GM10266 (cell line): Measurements from ENCODE around the gene DDA1.
"Not testable (repeated sequence)": the region's sequence is repeated elsewhere in the genome, so short reads cannot be mapped to it uniquely, and the experiment has no call there.

Source experiments
- DNase-seq: peaks from one replicate; pipeline ENCODE4 v3.0.0; 2012; ENCODE audit errors: extremely low spot score
- TF ChIP-seq, protein P1 (sequence below): IDR thresholded peaks from 2 replicates; pipeline ENCODE4 v1.5.1; 2012; ENCODE audit warnings: mild to moderate bottlenecking, low read depth; ENCODE audit not compliant: control insufficient read depth, insufficient read depth; ENCODE audit errors: missing control alignments

Gene DDA1

DNA sequence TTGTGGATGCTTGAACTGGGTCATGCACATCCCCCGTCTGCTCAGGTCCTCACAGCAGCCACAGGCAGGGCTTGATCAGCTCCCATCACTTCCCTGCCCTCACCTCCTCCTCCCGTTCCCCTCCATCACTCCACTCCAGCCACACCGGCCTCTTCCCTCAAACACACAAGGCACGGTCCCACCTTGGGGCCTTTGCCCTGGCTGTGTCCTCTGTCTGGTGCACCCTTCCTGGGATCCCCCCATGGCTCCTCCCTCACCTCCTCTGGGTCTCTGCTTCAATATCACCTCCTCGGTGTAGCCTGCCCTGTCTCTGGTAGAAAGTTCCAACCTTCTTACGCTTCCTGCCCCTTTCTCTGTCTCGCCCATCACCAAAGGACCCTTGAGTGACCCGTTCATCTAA lies 44.0 kb downstream of the DDA1 start:
- TF ChIP-seq, protein P1, sequence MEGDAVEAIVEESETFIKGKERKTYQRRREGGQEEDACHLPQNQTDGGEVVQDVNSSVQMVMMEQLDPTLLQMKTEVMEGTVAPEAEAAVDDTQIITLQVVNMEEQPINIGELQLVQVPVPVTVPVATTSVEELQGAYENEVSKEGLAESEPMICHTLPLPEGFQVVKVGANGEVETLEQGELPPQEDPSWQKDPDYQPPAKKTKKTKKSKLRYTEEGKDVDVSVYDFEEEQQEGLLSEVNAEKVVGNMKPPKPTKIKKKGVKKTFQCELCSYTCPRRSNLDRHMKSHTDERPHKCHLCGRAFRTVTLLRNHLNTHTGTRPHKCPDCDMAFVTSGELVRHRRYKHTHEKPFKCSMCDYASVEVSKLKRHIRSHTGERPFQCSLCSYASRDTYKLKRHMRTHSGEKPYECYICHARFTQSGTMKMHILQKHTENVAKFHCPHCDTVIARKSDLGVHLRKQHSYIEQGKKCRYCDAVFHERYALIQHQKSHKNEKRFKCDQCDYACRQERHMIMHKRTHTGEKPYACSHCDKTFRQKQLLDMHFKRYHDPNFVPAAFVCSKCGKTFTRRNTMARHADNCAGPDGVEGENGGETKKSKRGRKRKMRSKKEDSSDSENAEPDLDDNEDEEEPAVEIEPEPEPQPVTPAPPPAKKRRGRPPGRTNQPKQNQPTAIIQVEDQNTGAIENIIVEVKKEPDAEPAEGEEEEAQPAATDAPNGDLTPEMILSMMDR: no peak
- DNase-seq: no peak

DNA sequence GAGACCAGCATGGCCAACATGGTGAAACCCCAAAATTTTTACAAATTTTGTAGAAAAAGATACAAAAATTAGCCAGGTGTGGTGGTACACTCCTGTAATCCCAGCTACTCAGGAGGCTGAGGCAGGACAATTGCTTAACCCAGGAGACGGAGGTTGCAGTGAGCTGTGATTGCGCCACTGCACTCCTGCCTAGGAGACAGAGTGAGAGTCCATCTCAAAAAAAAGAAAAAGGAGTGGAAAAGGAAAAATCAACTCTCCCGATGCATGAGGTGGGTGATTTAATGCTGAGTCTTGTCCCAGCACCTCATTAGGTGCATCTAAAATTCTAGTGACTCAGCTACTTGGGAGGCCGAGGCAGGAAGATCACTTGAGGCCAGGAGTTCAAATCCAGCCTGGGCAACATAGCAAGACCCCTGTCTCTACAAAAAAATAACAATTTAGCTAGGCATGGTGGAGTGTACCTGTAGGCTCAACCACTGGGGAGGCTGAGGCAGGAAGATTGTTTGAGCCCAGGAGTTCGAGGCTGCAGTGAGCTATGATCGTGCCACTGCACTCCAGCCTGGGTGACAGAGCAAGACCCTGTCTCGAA lies 47.8 kb downstream of the DDA1 start:
- no peak for DNase-seq
- TF ChIP-seq, protein P1: no peak

DNA sequence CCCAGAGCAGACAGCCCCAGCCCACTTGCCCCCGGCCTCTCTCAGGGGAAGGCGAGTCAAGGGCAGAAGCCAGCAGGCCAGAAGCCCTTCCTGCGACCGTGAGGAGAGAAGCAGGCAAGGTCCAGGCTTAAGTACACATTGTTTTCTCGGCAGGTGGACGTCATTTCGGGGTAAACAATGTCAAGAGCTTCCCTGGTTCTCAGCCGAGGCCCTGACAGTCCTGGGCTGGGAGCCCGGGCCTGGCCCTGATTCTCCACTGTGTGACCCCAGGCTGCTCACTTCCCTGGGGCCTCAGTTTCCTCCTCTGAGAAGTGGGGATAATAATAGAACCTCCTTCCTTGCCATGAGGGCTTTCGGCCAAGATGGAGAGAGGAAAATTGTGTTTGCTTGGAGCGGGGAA lies 48.4 kb downstream of the DDA1 start:
- TF ChIP-seq, protein P1: no peak
- DNase-seq: no peak

DNA sequence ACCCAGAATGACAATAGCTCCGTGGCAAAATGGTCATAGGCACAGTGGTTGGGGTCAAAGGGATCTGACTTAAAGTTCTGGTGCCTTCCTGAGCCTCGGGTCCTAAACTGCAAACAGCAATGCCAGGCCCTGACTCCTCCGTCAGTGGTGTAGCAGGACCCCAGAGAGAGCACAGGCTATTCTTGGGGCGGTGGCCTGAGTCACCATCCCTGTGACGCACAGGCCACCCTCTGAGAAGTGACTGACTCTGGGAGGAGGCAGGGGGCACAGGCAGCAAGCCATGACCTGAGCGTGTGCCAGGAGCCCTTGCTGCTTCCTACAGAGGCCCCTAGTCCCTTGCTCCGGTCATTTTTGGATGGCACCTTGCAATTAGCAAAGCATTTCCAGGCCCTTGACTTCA lies 49.0 kb downstream of the DDA1 start:
- no peak for DNase-seq
- TF ChIP-seq, protein P1: no peak

DNA sequence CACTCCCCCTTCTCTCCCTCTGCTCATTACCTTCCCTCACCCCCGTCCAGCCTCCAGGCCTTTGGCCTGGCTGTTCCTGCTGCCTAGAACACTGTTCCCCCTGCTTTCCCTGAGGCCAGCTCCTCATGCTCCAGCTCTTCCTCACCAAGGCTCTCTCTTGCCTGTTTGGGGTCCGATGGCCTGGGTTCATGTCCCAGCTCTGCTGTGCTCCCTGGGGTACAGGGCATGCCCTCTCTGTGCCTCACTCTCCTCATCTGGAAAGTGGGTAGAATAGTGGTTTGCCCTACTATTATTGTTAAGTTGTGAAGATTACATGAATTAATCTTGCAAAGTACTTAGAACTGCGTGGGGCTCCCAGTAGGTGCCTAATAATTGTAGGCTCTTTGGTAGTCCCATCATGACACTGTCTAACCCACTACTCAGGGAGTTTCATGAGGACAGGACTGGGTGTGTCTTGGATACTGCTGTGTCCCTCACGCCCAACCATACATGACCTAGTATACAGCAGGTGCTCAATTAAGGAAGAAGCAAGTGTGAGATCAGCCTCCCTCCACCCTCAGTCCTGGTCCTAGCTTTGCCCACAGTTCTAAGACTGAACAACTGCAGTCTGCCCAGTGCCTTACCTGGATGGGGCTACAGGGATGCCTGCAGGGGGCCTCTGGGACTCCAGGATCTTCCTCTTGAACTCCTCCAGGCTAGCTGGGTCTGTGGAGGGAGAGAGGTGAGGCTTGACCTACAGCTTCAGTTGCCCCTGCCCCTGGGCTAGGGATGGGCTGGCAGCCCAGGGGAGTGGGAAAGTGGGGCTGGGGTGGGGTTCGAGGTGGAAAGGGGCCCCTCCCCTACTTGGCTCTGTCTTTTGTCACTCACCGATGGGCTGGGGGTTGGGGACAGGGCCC lies 50.8 kb downstream of the DDA1 start:
- TF ChIP-seq, protein P1: no peak
- no peak for DNase-seq

DNA sequence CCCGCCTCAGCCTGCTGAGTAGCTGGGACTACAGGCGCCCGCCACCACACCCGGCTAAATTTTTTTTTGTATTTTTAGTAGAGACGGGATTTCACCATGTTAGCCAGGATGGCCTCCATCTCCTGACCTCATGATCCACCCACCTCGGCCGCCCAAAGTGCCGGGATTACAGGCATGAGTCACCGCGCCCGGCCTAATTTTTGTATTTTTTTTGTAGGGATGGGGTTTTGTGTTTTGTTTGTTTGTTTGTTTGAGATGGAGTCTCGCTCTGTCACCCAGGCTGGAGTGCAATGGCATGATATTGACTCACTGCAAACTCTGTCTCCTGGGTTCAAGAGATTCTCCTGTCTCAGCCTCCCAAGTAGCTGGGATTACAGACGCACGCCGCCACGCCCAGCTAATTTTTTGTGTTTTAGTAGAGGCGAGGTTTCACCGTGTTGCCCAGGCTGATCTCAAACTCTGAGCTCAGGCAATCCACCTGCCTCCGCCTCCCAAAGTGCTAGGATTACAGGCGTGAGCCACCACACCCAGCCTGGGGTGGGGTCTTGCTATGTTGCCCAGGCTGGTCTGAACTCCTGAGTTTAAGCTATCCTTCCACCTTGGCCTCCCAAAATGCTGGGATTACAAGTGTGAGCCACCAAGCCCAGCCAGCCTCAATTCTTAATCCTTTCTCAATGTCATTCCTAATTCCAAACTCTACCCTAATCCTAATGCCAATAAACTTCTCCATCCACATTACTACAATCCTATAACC lies 54.7 kb downstream of the DDA1 start:
- not testable (repeated sequence) for DNase-seq

DNA sequence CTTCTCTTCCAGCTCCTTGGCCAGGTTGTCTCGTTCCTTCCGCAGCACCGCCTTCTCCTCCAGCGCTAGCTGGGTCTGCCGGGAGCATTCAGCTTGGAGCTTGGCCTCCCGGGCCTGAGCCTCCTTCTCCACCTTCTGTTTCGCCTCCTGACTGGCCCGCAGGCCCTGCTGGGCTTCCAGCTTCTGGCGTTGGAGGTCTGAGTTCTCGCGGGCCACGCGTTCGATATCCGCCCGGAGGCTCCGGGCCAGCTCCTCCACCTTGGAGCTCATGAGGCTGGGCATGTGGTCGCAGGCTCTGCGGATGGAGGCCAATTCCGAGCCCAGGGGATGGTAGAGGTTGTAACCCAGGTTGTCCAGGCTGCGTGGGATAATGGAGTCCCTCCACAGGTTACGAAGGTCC lies 56.0 kb downstream of the DDA1 start:
- no peak for DNase-seq
- TF ChIP-seq, protein P1: no peak
